ENCODE data around the gene WBP2. TPM values are rescaled to one million over a fixed set of nuclear protein-coding genes. Genes with fewer than 3 reads are reported as not detected.
A peak's percentile ranks its signal among the peaks of the same experiment; 100 is the strongest.

WBP2 gene
- total RNA-seq, 1 experiment from 2014 or later = 42.7 TPM

DNA sequence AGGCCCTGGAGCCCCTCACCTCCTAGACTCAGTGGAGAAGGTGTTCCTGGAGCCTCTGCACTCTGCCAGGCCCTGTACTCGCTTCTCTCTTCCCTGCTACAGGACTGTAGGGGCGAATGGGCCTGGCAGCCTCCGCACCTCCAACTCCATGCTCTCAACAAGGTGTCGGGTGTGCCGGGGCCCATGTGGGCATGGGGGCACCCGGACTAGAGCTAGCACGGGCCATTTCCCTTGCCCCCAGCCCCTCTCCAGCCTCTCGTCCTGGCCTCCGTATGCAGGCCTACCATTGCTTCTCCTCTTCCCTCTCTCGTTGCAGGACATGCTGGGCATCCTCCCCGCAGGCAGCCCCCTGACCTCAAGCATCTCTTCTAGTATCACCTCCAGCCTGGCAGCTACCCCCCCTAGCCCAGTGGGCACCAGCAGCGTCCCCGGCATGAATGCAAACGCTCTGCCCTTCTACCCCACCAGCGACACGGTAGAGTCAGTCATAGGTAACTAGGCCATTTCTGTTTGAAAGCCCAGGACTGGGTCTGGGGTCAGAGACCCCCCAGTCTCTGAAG is 36.7 kb downstream of the WBP2 start:
- Histone ChIP-seq H3K36me3 (ENCODE audit: insufficient read depth, low read length) (peaks cover 17% of the 10 kb centered on the region), H3K4me1 (ENCODE audit: low read length) (peaks cover 19% of the 10 kb centered on the region), H4K20me1 (ENCODE audit: insufficient read depth, low read depth, low read length) (no peaks in the 10 kb centered on the region), H3K4me2 (ENCODE audit: low read depth, low read length, poor library complexity, severe bottlenecking) (no peak overlapping the region), H3K27me3 (ENCODE audit: low read length) (no peaks in the 10 kb centered on the region), H3K4me3 (ENCODE audit: low read length) (no peak overlapping the region), H3K79me2 (ENCODE audit: low read length) (no peaks in the 10 kb centered on the region), H3K9me3 (ENCODE audit: low read length) (no peaks in the 10 kb centered on the region), H3K9ac (ENCODE audit: low read length) (no peak overlapping the region), H3K27ac (ENCODE audit: low read length) (no peak overlapping the region), H2AFZ (ENCODE audit: low read length) (no peak overlapping the region), H3K9me2 (replicated peaks; ENCODE audit: insufficient read depth, low read length) (no peaks in the 10 kb centered on the region)
- no peak for DNase-seq

DNA sequence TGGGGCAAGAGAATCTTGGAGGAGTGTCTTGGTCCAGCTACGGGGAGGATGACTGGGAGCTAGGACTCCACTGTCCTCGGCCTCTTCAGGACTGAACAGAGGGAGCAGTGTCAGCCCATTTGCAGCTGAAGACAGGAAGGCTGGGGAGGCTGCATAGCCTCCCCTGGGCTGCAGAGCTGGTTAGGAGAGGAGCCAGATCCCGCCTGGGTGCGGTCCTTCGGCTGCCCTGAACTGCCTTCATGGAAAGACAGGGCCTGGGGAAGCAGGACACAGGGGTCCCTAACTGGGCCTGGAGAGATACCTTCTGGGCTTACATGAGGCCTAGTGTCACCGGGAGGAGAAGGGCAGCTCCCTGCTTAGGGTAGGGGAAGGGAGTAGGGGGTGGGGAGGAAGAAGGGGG is 37.6 kb downstream of the WBP2 start:
- no peak overlapping the region for H3K27ac ChIP-seq (ENCODE audit: low read length)
- H3K9ac ChIP-seq (ENCODE audit: low read length) = no peak overlapping the region
- no peak for DNase-seq

DNA sequence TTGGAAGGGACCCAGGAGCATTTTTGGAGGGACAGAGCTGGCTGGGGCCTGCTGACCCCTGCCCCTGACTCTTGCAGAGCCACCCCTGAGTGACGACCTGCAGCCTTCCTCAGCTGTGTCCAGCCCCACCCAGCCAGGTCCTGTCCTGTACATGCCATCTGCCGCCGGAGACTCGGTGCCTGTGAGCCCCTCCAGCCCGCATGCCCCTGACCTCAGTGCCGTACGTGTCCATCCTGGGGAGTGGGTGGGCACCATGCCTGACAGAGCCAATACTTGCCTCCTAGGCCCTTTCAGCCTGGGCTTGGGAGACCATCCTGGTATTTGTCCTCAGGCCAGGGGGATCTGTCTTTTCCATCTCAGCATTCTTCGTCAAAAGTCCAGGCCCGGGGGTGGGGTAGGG is 38.4 kb downstream of the WBP2 start:
- H3K79me2 ChIP-seq (ENCODE audit: low read length) = no peaks in the 10 kb centered on the region
- H3K9me3 ChIP-seq (ENCODE audit: low read length) = no peaks in the 10 kb centered on the region
- no peaks in the 10 kb centered on the region for H3K27me3 ChIP-seq (ENCODE audit: low read length)
- H3K9me2 ChIP-seq (replicated peaks; ENCODE audit: insufficient read depth, low read length) = no peaks in the 10 kb centered on the region
- DNase-seq = no peak
- H2AFZ ChIP-seq (ENCODE audit: low read length) = no peak overlapping the region
- peaks cover 20% of the 10 kb centered on the region for H3K4me1 ChIP-seq (ENCODE audit: low read length)
- H3K4me3 ChIP-seq (ENCODE audit: low read length) = no peak overlapping the region
- peaks cover 26% of the 10 kb centered on the region for H3K36me3 ChIP-seq (ENCODE audit: insufficient read depth, low read length)
- H3K9ac ChIP-seq (ENCODE audit: low read length) = no peak overlapping the region
- H3K4me2 ChIP-seq (ENCODE audit: low read depth, low read length, poor library complexity, severe bottlenecking) = no peak overlapping the region
- H3K27ac ChIP-seq (ENCODE audit: low read length) = no peak overlapping the region
- no peaks in the 10 kb centered on the region for H4K20me1 ChIP-seq (ENCODE audit: insufficient read depth, low read depth, low read length)

More for the DNA sequence above, 37.6 kb downstream of the WBP2 start:
- no peaks in the 10 kb centered on the region for H3K9me2 ChIP-seq (replicated peaks; ENCODE audit: insufficient read depth, low read length)
- no peak overlapping the region for H3K4me3 ChIP-seq (ENCODE audit: low read length)
- no peak overlapping the region for H2AFZ ChIP-seq (ENCODE audit: low read length)
- H3K4me2 ChIP-seq (ENCODE audit: low read depth, low read length, poor library complexity, severe bottlenecking) = no peak overlapping the region
- H3K9me3 ChIP-seq (ENCODE audit: low read length) = no peaks in the 10 kb centered on the region
- H3K36me3 ChIP-seq (ENCODE audit: insufficient read depth, low read length) = peaks cover 21% of the 10 kb centered on the region
- H3K79me2 ChIP-seq (ENCODE audit: low read length) = no peaks in the 10 kb centered on the region
- no peaks in the 10 kb centered on the region for H4K20me1 ChIP-seq (ENCODE audit: insufficient read depth, low read depth, low read length)
- H3K4me1 ChIP-seq (ENCODE audit: low read length) = peaks cover 20% of the 10 kb centered on the region
- no peaks in the 10 kb centered on the region for H3K27me3 ChIP-seq (ENCODE audit: low read length)

DNA sequence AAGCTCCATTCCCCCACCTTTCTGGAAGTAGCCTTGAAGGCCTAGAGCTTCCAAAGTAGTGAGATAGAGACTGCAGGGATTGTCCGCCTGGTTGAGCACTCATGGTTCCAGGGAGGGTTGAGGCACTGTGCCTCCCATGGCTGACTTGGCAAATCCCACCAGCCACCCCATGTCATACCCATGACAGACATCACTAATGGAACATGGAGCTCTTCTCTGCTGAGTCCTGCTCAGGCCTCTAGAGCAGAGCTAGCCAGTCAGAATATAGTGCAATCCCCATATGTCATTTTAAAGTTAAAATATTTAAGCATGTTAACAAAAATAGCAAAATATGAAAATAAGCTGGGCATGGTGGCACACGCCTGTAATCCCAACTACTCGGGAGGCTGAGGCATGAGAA is 39.7 kb downstream of the WBP2 start:
- Histone ChIP-seq H3K9ac (ENCODE audit: low read length) (no peak overlapping the region), H3K36me3 (ENCODE audit: insufficient read depth, low read length) (peaks cover 22% of the 10 kb centered on the region), H3K9me2 (replicated peaks; ENCODE audit: insufficient read depth, low read length) (no peaks in the 10 kb centered on the region), H3K27me3 (ENCODE audit: low read length) (no peaks in the 10 kb centered on the region), H3K9me3 (ENCODE audit: low read length) (no peaks in the 10 kb centered on the region), H3K4me1 (ENCODE audit: low read length) (peaks cover 20% of the 10 kb centered on the region), H3K79me2 (ENCODE audit: low read length) (no peaks in the 10 kb centered on the region), H2AFZ (ENCODE audit: low read length) (no peak overlapping the region), H3K27ac (ENCODE audit: low read length) (peak overlapping the region; percentile 37; the same call in 1 of the 2 replicates), H4K20me1 (ENCODE audit: insufficient read depth, low read depth, low read length) (no peaks in the 10 kb centered on the region), H3K4me2 (ENCODE audit: low read depth, low read length, poor library complexity, severe bottlenecking) (no peak overlapping the region), H3K4me3 (ENCODE audit: low read length) (no peak overlapping the region)
- DNase-seq = peak; percentile 54

DNA sequence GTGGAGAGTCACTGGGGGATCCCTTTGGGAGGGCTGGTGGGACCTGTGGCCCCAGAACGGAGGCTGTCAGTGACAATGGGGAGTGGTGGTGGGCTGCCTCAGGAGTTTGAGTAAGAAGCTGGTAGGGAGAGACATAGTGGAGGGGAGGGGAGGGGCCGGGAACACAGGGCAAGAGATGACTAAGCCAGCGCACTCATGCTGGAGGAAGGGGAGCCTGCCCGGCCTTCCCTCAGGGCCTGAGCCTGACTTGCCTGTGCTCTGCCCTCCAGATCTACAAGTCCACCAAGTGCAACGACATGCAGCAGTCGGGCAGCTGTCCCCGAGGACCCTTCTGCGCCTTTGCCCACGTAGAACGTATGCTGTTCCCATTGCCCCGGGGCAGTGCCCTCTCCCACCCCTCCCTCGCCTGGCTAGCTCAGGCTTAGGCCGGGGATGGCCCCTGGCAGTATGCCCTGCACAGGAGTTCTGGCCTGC is 40.2 kb downstream of the WBP2 start:
- DNase-seq = no peak
- H3K4me3 ChIP-seq (ENCODE audit: low read length) = no peak overlapping the region
- no peak overlapping the region for H3K9ac ChIP-seq (ENCODE audit: low read length)

DNA sequence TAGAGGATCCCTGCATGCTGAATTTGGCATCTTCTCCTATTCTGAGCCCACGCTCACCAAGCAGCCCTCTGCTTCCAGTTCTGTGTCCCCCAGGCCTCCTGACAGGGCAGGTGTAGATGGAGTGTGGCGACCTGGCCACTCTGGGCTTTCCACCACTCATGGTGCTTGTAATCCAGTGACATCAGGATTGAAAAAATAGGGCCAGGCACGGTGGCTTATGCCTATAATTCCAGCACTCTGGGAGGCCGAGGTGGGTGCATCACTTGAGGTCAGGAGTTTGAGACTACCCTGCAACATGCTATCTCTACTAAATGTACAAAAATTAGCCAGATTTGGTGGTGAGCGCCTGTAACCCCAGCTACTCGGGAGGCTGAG is 41.1 kb downstream of the WBP2 start:
- no peak overlapping the region for H3K4me2 ChIP-seq (ENCODE audit: low read depth, low read length, poor library complexity, severe bottlenecking)
- H3K27ac ChIP-seq (ENCODE audit: low read length) = no peak overlapping the region
- no peak for DNase-seq
- no peak overlapping the region for H3K9ac ChIP-seq (ENCODE audit: low read length)
- no peaks in the 10 kb centered on the region for H3K9me3 ChIP-seq (ENCODE audit: low read length)
- H3K4me1 ChIP-seq (ENCODE audit: low read length) = peaks cover 20% of the 10 kb centered on the region
- no peaks in the 10 kb centered on the region for H3K27me3 ChIP-seq (ENCODE audit: low read length)
- peaks cover 22% of the 10 kb centered on the region for H3K36me3 ChIP-seq (ENCODE audit: insufficient read depth, low read length)
- H2AFZ ChIP-seq (ENCODE audit: low read length) = no peak overlapping the region
- H4K20me1 ChIP-seq (ENCODE audit: insufficient read depth, low read depth, low read length) = no peaks in the 10 kb centered on the region
- H3K9me2 ChIP-seq (replicated peaks; ENCODE audit: insufficient read depth, low read length) = no peaks in the 10 kb centered on the region
- H3K4me3 ChIP-seq (ENCODE audit: low read length) = no peak overlapping the region
- no peaks in the 10 kb centered on the region for H3K79me2 ChIP-seq (ENCODE audit: low read length)

More for the DNA sequence above, 40.2 kb downstream of the WBP2 start:
- H3K36me3 ChIP-seq (ENCODE audit: insufficient read depth, low read length) = peaks cover 18% of the 10 kb centered on the region
- H3K9me2 ChIP-seq (replicated peaks; ENCODE audit: insufficient read depth, low read length) = no peaks in the 10 kb centered on the region
- H4K20me1 ChIP-seq (ENCODE audit: insufficient read depth, low read depth, low read length) = no peaks in the 10 kb centered on the region
- no peaks in the 10 kb centered on the region for H3K79me2 ChIP-seq (ENCODE audit: low read length)
- peak overlapping the region; percentile 37; the same call in 1 of the 2 replicates for H3K27ac ChIP-seq (ENCODE audit: low read length)
- H3K4me2 ChIP-seq (ENCODE audit: low read depth, low read length, poor library complexity, severe bottlenecking) = no peak overlapping the region
- no peak overlapping the region for H2AFZ ChIP-seq (ENCODE audit: low read length)
- H3K27me3 ChIP-seq (ENCODE audit: low read length) = no peaks in the 10 kb centered on the region
- H3K9me3 ChIP-seq (ENCODE audit: low read length) = no peaks in the 10 kb centered on the region
- peaks cover 20% of the 10 kb centered on the region for H3K4me1 ChIP-seq (ENCODE audit: low read length)

DNA sequence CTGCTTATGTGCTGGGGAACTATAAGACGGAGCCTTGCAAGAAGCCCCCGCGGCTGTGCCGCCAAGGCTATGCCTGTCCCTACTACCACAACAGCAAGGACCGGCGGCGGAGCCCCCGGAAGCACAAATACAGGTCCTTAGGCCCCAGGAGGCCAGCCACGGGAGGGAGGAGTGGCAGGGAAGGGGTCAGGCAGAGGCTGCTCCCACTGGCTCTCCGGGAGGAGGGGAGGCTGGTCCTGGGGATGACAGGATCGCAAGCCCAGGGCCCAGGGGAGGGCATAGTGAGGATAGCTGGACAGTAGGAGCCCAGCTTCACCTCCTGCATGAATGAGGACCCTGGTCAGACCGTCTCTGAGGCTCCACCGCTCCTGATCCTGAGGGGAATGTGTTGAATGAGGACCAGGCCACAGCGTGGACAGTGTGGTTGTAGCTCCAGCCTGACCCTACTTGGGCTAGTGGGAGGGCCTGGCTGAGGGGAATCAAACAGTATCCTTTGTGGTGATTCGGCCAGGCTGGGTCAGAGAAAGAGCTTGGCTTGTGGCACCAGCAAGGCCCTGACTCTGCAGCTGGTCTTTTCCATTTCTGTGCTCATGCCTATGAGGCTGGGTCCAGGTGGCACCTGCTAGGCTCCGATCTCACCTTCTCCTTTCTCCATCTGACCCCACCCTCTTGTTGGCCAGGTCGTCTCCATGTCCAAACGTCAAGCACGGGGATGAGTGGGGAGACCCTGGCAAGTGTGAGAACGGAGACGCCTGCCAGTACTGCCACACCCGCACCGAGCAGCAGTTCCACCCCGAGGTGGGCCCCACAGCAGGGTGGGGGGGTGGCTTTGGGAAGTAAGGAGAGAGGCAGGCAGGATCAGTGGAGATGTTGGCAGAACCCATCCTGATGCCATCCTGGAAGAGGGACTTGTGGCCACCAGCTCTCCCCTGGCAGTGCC is 41.8 kb downstream of the WBP2 start:
- no peak for DNase-seq
- peaks cover 22% of the 10 kb centered on the region for H3K36me3 ChIP-seq (ENCODE audit: insufficient read depth, low read length)
- H3K79me2 ChIP-seq (ENCODE audit: low read length) = peaks cover 4% of the 10 kb centered on the region; the same call in 1 of the 2 replicates
- H2AFZ ChIP-seq (ENCODE audit: low read length) = no peak overlapping the region
- H3K27me3 ChIP-seq (ENCODE audit: low read length) = no peaks in the 10 kb centered on the region
- H3K4me2 ChIP-seq (ENCODE audit: low read depth, low read length, poor library complexity, severe bottlenecking) = no peak overlapping the region
- no peaks in the 10 kb centered on the region; the same call in 1 of the 2 replicates for H4K20me1 ChIP-seq (ENCODE audit: insufficient read depth, low read depth, low read length)
- H3K4me1 ChIP-seq (ENCODE audit: low read length) = peaks cover 25% of the 10 kb centered on the region
- H3K9me3 ChIP-seq (ENCODE audit: low read length) = no peaks in the 10 kb centered on the region
- H3K9ac ChIP-seq (ENCODE audit: low read length) = no peak overlapping the region
- H3K9me2 ChIP-seq (replicated peaks; ENCODE audit: insufficient read depth, low read length) = no peaks in the 10 kb centered on the region
- H3K27ac ChIP-seq (ENCODE audit: low read length) = no peak overlapping the region
- H3K4me3 ChIP-seq (ENCODE audit: low read length) = no peak overlapping the region
